ENCODE data around the gene SLC26A3.

Gene SLC26A3

GRCh38 chr7:107815254-107815882, 12.3 kb upstream of the SLC26A3 start:
- DNase-seq (ENCODE audit: low spot score): no peak

GRCh38 chr7:107813524-107813923, 10.5 kb upstream of the SLC26A3 start:
- no peak for DNase-seq (ENCODE audit: low spot score)

GRCh38 chr7:107811934-107812333, 8.9 kb upstream of the SLC26A3 start:
- no peak for DNase-seq (ENCODE audit: low spot score)

GRCh38 chr7:107810626-107811025, 7.6 kb upstream of the SLC26A3 start:
- no peak for DNase-seq (ENCODE audit: low spot score)

- no peak for DNase-seq (ENCODE audit: low spot score)
These were observed 6.2 kb upstream of the SLC26A3 start for GRCh38 chr7:107809179-107809578.

GRCh38 chr7:107799647-107800264, 3.3 kb downstream of the SLC26A3 start:
- DNase-seq (ENCODE audit: low spot score): no peak

- no peak for DNase-seq (ENCODE audit: low spot score)
These were observed 10.7 kb downstream of the SLC26A3 start for GRCh38 chr7:107792364-107792763.

GRCh38 chr7:107789647-107790046, 13.4 kb downstream of the SLC26A3 start:
- no peak for DNase-seq (ENCODE audit: low spot score)

- no peak for DNase-seq (ENCODE audit: low spot score)
These were observed 14.4 kb downstream of the SLC26A3 start for GRCh38 chr7:107788662-107789061.

- DNase-seq (ENCODE audit: low spot score): no peak
These were observed 14.8 kb downstream of the SLC26A3 start for GRCh38 chr7:107788216-107788615.

GRCh38 chr7:107785926-107786325, 17.1 kb downstream of the SLC26A3 start:
- DNase-seq (ENCODE audit: low spot score): no peak

GRCh38 chr7:107785170-107785569, 17.9 kb downstream of the SLC26A3 start:
- no peak for DNase-seq (ENCODE audit: low spot score)

- DNase-seq (ENCODE audit: low spot score): no peak
These were observed 19.4 kb downstream of the SLC26A3 start for GRCh38 chr7:107783648-107784047.

GRCh38 chr7:107782374-107782773, 20.6 kb downstream of the SLC26A3 start:
- DNase-seq (ENCODE audit: low spot score): no peak

GRCh38 chr7:107779647-107780099, 23.4 kb downstream of the SLC26A3 start:
- DNase-seq (ENCODE audit: low spot score): no peak

- DNase-seq (ENCODE audit: low spot score): no peak
These were observed 24.7 kb downstream of the SLC26A3 start for GRCh38 chr7:107778283-107778682.

GRCh38 chr7:107777702-107778101, 25.3 kb downstream of the SLC26A3 start:
- no peak for DNase-seq (ENCODE audit: low spot score)

GRCh38 chr7:107773027-107773426, 30.0 kb downstream of the SLC26A3 start:
- DNase-seq (ENCODE audit: low spot score): no peak

GRCh38 chr7:107768263-107768662, 34.8 kb downstream of the SLC26A3 start:
- DNase-seq (ENCODE audit: low spot score): no peak

GRCh38 chr7:107767391-107767790, 35.6 kb downstream of the SLC26A3 start:
- no peak for DNase-seq (ENCODE audit: low spot score)

GRCh38 chr7:107758667-107759066, 44.4 kb downstream of the SLC26A3 start:
- DNase-seq (ENCODE audit: low spot score): no peak

- DNase-seq (ENCODE audit: low spot score): no peak
These were observed 48.4 kb downstream of the SLC26A3 start for GRCh38 chr7:107754642-107755041.

GRCh38 chr7:107751113-107751512, 51.9 kb downstream of the SLC26A3 start:
- no peak for DNase-seq (ENCODE audit: low spot score)

- DNase-seq (ENCODE audit: low spot score): no peak
These were observed 57.0 kb downstream of the SLC26A3 start for GRCh38 chr7:107746006-107746405.

Data from AG08395 (cell line).